ENCODE measurements around the gene NOXRED1. TPM values are rescaled to one million over a fixed set of nuclear protein-coding genes. Genes with fewer than 3 reads are reported as not detected.

The NOXRED1 gene
- total and polyA plus RNA-seq, 10 of the 15 experiments (the other 5 are each of a cell fraction or from before 2014, with no cell fraction given) = 0.06 to 0.62 (median 0.14) TPM

DNA sequence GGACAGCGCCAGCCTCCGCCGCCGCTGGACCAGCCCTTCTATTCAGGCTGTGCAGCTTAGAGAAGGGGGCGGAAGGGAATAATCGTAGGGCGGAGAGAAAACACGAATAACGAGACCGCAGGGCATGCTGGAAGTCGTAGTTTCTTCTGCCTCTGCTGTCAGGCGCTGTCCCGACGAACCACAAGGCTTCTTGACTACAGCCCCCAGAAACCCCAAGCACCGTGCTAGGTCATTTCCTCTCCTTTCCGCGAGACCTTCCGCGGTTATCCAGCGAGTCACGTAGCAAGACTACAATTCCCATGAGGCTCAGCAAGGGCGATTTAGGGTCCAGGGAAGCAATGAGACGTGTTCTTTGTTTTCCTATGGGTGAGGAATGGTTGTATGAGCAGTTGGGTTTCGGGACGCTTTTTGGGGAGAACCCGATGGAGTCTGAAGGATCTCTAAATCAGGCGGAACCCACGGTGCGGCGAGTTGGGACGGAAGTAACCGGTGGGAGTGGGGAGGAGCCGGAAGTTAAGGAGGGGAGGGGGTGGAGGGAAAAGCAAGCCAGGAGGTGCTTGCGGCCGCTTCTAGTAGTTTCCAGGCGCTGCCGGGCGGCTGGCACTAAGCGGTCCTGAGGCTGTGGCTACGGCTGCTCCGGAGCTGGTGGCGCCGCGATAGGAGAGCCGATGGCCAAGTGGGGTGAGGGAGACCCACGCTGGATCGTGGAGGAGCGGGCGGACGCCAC lies 34.4 kb upstream of the NOXRED1 start, which contains the start of the genes AHSA1 and VIPAS39 (continued):
- TF ChIP-seq CHD4 (IDR thresholded peaks at IDR 0.05) (no peak), CHD2 (IDR thresholded peaks at IDR 0.05; ENCODE audit: borderline replicate concordance, low read depth, low read length) (peak; percentile 98), ZNF274 (IDR thresholded peaks at IDR 0.05; ENCODE audit: insufficient read depth, insufficient read length) (no peak), MYB (IDR thresholded peaks at IDR 0.05; ENCODE audit: borderline replicate concordance, low read depth, low read length) (no peak), EED (IDR thresholded peaks at IDR 0.05; ENCODE audit: low read depth) (0 out of 2 replicates have a peak, but pooled peaks have one; percentile 13), BCL11A (IDR thresholded peaks at IDR 0.05; ENCODE audit: low read depth, low read length) (no peak), STAT1 (conservative IDR thresholded peaks at IDR 0.05) (peak; percentile 99), CREM (IDR thresholded peaks at IDR 0.05; ENCODE audit: low read depth) (peak; percentile 99), TBL1XR1 (IDR thresholded peaks at IDR 0.05; ENCODE audit: low read depth, low read length) (peak; percentile 61; the same call in 1 of the 2 replicates), RUNX3 (IDR thresholded peaks at IDR 0.05; ENCODE audit: low read length) (peak; percentile 95), NFXL1 (IDR thresholded peaks at IDR 0.05; ENCODE audit: borderline replicate concordance) (no peak)
- TF ChIP-seq, protein P1, sequence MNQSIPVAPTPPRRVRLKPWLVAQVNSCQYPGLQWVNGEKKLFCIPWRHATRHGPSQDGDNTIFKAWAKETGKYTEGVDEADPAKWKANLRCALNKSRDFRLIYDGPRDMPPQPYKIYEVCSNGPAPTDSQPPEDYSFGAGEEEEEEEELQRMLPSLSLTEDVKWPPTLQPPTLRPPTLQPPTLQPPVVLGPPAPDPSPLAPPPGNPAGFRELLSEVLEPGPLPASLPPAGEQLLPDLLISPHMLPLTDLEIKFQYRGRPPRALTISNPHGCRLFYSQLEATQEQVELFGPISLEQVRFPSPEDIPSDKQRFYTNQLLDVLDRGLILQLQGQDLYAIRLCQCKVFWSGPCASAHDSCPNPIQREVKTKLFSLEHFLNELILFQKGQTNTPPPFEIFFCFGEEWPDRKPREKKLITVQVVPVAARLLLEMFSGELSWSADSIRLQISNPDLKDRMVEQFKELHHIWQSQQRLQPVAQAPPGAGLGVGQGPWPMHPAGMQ (IDR thresholded peaks at IDR 0.05; ENCODE audit: borderline replicate concordance) = peak; percentile 79
- TF ChIP-seq, protein P2, sequence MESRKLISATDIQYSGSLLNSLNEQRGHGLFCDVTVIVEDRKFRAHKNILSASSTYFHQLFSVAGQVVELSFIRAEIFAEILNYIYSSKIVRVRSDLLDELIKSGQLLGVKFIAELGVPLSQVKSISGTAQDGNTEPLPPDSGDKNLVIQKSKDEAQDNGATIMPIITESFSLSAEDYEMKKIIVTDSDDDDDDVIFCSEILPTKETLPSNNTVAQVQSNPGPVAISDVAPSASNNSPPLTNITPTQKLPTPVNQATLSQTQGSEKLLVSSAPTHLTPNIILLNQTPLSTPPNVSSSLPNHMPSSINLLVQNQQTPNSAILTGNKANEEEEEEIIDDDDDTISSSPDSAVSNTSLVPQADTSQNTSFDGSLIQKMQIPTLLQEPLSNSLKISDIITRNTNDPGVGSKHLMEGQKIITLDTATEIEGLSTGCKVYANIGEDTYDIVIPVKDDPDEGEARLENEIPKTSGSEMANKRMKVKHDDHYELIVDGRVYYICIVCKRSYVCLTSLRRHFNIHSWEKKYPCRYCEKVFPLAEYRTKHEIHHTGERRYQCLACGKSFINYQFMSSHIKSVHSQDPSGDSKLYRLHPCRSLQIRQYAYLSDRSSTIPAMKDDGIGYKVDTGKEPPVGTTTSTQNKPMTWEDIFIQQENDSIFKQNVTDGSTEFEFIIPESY (IDR thresholded peaks at IDR 0.05) = 0 out of 2 replicates have a peak, but pooled peaks have one; percentile 25

Data from GM12878 (cell line).